ENCODE measurements around the gene KITLG. TPM values are rescaled to one million over a fixed set of nuclear protein-coding genes. Genes with fewer than 3 reads are reported as not detected.
A peak's percentile ranks its signal among the peaks of the same experiment; 100 is the strongest.

The KITLG gene
- total and polyA plus RNA-seq, 2 experiments from 2014 or later, result 3.1 to 10.7 TPM

GRCh38 chr12:88448337-88448915 lies 131.8 kb downstream of the KITLG start:
- no peaks in the 10 kb centered on the region for H4K20me1 ChIP-seq (replicated peaks; ENCODE audit: insufficient read depth)
- ATAC-seq (peak; percentile 68), DNase-seq (ENCODE audit: low spot score) (no peak)
- H3K27ac ChIP-seq (ENCODE audit: low read depth), result no peak overlapping the region
- no peaks in the 10 kb centered on the region for H3K9me2 ChIP-seq (ENCODE audit: insufficient read depth)
- H3K4me3 ChIP-seq, result no peak overlapping the region
- Mint-ChIP-seq H3K4me3 (no peak overlapping the region), H3K27ac (no peak overlapping the region; the same call in 1 of the 2 replicates), H3K27me3 (ENCODE audit: insufficient read depth, low read depth, poor library complexity) (peaks cover 6% of the 10 kb centered on the region), H3K9me3 (no peaks in the 10 kb centered on the region), H3K4me1 (peaks cover 9% of the 10 kb centered on the region), H3K36me3 (ENCODE audit: low read depth) (no peaks in the 10 kb centered on the region)
- no peaks in the 10 kb centered on the region for H3K36me3 ChIP-seq (ENCODE audit: insufficient read depth)
- H2AFZ ChIP-seq, result no peak overlapping the region; the same call in 1 of the 2 replicates
- H3K4me2 ChIP-seq, result no peak overlapping the region
- H3K79me2 ChIP-seq (replicated peaks; ENCODE audit: insufficient read depth), result no peaks in the 10 kb centered on the region
- H3F3A ChIP-seq (replicated peaks; ENCODE audit: low read depth), result no peaks in the 10 kb centered on the region
- TF ChIP-seq EZH2 (IDR thresholded peaks at IDR 0.05; ENCODE audit: low read depth, unreplicated experiment), result no peak
- H3K4me1 ChIP-seq (ENCODE audit: insufficient read depth), result no peaks in the 10 kb centered on the region
- no peaks in the 10 kb centered on the region for H3K27me3 ChIP-seq (ENCODE audit: insufficient read depth)

- Histone ChIP-seq H2AFZ (no peak overlapping the region), H3K36me3 (ENCODE audit: insufficient read depth) (no peaks in the 10 kb centered on the region), H3F3A (replicated peaks; ENCODE audit: low read depth) (no peaks in the 10 kb centered on the region), H3K4me2 (no peak overlapping the region), H4K20me1 (replicated peaks; ENCODE audit: insufficient read depth) (no peaks in the 10 kb centered on the region), H3K9me2 (ENCODE audit: insufficient read depth) (no peaks in the 10 kb centered on the region), H3K27me3 (ENCODE audit: insufficient read depth) (no peaks in the 10 kb centered on the region), H3K79me2 (replicated peaks; ENCODE audit: insufficient read depth) (no peaks in the 10 kb centered on the region), H3K27ac (ENCODE audit: low read depth) (no peak overlapping the region), H3K4me3 (no peak overlapping the region), H3K4me1 (ENCODE audit: insufficient read depth) (no peaks in the 10 kb centered on the region)
- peaks cover 5% of the 10 kb centered on the region; the same call in 2 of the 3 replicates for H3K9me3 Mint-ChIP-seq
- DNase-seq (ENCODE audit: low spot score) (no peak), ATAC-seq (no peak)
- no peak overlapping the region for H3K4me3 Mint-ChIP-seq
- peaks cover 9% of the 10 kb centered on the region for H3K4me1 Mint-ChIP-seq
- peaks cover 2% of the 10 kb centered on the region for H3K27me3 Mint-ChIP-seq (ENCODE audit: insufficient read depth, low read depth, poor library complexity)
- H3K27ac Mint-ChIP-seq, result no peak overlapping the region
- H3K36me3 Mint-ChIP-seq (ENCODE audit: low read depth), result no peaks in the 10 kb centered on the region
- TF ChIP-seq ETS1 (IDR thresholded peaks at IDR 0.05) (no peak), NANOG (IDR thresholded peaks at IDR 0.05; ENCODE audit: borderline replicate concordance) (no peak), EZH2 (IDR thresholded peaks at IDR 0.05; ENCODE audit: low read depth, unreplicated experiment) (no peak), ZNF114 (CRISPR knock-in tag; IDR thresholded peaks at IDR 0.05) (no peak), CREB1 (CRISPR knock-in tag; IDR thresholded peaks at IDR 0.05; ENCODE audit: low read depth) (no peak), REST (IDR thresholded peaks at IDR 0.05; ENCODE audit: unreplicated experiment) (no peak), POLR2AphosphoS5 (IDR thresholded peaks at IDR 0.05; ENCODE audit: low read depth) (no peak), EZH2phosphoT487 (IDR thresholded peaks at IDR 0.05; ENCODE audit: unreplicated experiment) (no peak), ZNF331 (CRISPR knock-in tag; IDR thresholded peaks at IDR 0.05; ENCODE audit: low read depth) (no peak), ZNF462 (CRISPR knock-in tag; IDR thresholded peaks at IDR 0.05) (no peak)
Measured at GRCh38 chr12:88445705-88446394, 134.4 kb downstream of the KITLG start.

Data from GM23338 (cell line).